OCI-LY1 (cell line): Measurements from ENCODE around the gene CNTNAP2.

Experiments
- EZH2 ChIP-seq: fragments of 200-600 bp; sonication (generic), shearing (Covaris generic); IDR thresholded peaks from 2 replicates; pipeline ENCODE4 v1.8.0; 2017; ENCODE audit warnings: borderline replicate concordance, mixed run types, mild to moderate bottlenecking, antibody characterized with exemption, low read length, moderate library complexity, mixed read lengths
- TF ChIP-seq, protein P1 (sequence below): fragments of 200-600 bp; sonication (generic), shearing (Covaris generic); IDR thresholded peaks from 2 replicates; pipeline ENCODE4 v1.5.1; 2017; ENCODE audit warnings: mild to moderate bottlenecking, antibody characterized with exemption, low read length, moderate library complexity, mixed read lengths

DNA sequence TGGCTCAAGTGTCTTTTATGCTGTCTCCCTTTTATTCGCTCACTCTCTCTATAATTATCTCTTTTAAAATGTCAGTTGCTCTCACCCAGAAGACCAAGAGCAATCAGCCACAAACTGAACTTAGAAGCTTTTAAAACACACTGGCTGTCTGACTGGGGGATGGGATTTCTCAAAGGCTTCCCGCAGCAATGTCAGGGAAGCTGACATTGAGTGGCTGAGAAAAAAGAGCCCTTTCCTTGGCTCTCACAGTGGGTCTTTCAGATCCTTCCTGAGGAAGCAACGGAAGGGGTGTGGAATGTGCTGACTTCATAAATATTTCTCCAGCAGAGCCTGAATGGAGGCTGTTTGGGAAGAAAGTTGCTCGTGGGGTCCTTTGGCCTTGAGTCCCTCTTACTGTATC lies 2028.2 kb downstream of the CNTNAP2 start:
- TF ChIP-seq, protein P1, sequence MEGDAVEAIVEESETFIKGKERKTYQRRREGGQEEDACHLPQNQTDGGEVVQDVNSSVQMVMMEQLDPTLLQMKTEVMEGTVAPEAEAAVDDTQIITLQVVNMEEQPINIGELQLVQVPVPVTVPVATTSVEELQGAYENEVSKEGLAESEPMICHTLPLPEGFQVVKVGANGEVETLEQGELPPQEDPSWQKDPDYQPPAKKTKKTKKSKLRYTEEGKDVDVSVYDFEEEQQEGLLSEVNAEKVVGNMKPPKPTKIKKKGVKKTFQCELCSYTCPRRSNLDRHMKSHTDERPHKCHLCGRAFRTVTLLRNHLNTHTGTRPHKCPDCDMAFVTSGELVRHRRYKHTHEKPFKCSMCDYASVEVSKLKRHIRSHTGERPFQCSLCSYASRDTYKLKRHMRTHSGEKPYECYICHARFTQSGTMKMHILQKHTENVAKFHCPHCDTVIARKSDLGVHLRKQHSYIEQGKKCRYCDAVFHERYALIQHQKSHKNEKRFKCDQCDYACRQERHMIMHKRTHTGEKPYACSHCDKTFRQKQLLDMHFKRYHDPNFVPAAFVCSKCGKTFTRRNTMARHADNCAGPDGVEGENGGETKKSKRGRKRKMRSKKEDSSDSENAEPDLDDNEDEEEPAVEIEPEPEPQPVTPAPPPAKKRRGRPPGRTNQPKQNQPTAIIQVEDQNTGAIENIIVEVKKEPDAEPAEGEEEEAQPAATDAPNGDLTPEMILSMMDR = no peak
- TF ChIP-seq EZH2 = no peak
